Mammary epithelial cell (primary cell): Measurements from ENCODE around the gene ARHGAP15.

Experiments
- EZH2 ChIP-seq: IDR thresholded peaks from 2 replicates; pipeline ENCODE4 v1.6.1; 2012; ENCODE audit warnings: low read length, inconsistent platforms, borderline replicate concordance
- TF ChIP-seq, protein P1 (sequence below), 2 donors: IDR thresholded peaks in 1 of 2; conservative IDR thresholded peaks in 1 of 2; 2 replicates each; pipeline ENCODE4 v1.5.1; 2011 to 2012; ENCODE audit warnings: inconsistent platforms in 2 of 2, low read length in 2 of 2, mild to moderate bottlenecking in 2 of 2, control low read depth in 1 of 2, low read depth in 1 of 2; ENCODE audit not compliant: insufficient read depth in 1 of 2; ENCODE audit errors: extremely low read depth in 1 of 2

- no peak for TF ChIP-seq EZH2
- TF ChIP-seq, protein P1, sequence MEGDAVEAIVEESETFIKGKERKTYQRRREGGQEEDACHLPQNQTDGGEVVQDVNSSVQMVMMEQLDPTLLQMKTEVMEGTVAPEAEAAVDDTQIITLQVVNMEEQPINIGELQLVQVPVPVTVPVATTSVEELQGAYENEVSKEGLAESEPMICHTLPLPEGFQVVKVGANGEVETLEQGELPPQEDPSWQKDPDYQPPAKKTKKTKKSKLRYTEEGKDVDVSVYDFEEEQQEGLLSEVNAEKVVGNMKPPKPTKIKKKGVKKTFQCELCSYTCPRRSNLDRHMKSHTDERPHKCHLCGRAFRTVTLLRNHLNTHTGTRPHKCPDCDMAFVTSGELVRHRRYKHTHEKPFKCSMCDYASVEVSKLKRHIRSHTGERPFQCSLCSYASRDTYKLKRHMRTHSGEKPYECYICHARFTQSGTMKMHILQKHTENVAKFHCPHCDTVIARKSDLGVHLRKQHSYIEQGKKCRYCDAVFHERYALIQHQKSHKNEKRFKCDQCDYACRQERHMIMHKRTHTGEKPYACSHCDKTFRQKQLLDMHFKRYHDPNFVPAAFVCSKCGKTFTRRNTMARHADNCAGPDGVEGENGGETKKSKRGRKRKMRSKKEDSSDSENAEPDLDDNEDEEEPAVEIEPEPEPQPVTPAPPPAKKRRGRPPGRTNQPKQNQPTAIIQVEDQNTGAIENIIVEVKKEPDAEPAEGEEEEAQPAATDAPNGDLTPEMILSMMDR (conservative IDR thresholded peaks at IDR 0.05 in 1 of 2, IDR thresholded peaks at IDR 0.05 in 1 of 2; ENCODE audit: extremely low read depth in 1 of 2, insufficient read depth in 1 of 2, low read depth in 1 of 2, low read length in 2 of 2), result no peak
Measured at GRCh38 chr2:143730953-143731260, 601.7 kb downstream of the ARHGAP15 start.
